Suprapubic skin (tissue), 4 donors: ENCODE measurements around the gene CLMP.

Experiments used
- CTCF ChIP-seq, 2 donors: fragments of 200-600 bp in 1 of 2; fragments of 450-650 bp in 1 of 2; sonication (generic) in 1 of 2; IDR thresholded peaks; one replicate each; pipeline ENCODE4 v1.5.1; 2016 to 2019; ENCODE audit warnings: antibody characterized with exemption in 2 of 2, mild to moderate bottlenecking in 1 of 2, moderate library complexity in 1 of 2
- POLR2A ChIP-seq, 2 donors: fragments of 450-650 bp; IDR thresholded peaks; one replicate each; pipeline ENCODE4 v1.6.1; 2017; ENCODE audit warnings: antibody characterized with exemption in 2 of 2, mild to moderate bottlenecking in 2 of 2, moderate library complexity in 2 of 2
- POLR2AphosphoS5 ChIP-seq, 3 donors: sonication (generic); formaldehyde crosslinking; IDR thresholded peaks; one replicate each; pipeline ENCODE4 v1.6.1; 2017; ENCODE audit warnings: antibody characterized with exemption in 3 of 3

GRCh38 chr11:123174196-123175183 is 20.6 kb downstream of the CLMP start:
- TF ChIP-seq CTCF (IDR thresholded peaks at IDR 0.05): no peak
- peak in 2 of 3 donors; percentile 82 to 95 for TF ChIP-seq POLR2AphosphoS5 (IDR thresholded peaks at IDR 0.05)
- TF ChIP-seq POLR2A (IDR thresholded peaks at IDR 0.05): no peak
